ENCODE measurements around the gene SORBS2.

The SORBS2 gene

GRCh38 chr4:185660340-185660739 is 151.7 kb downstream of the SORBS2 start:
- Histone ChIP-seq H3K18ac (ENCODE audit: low read length) (no peak overlapping the region), H3K4me1 (ENCODE audit: control insufficient read depth in 1 of 2, insufficient read depth in 2 of 2, low read length in 2 of 2) (peaks cover 7 to 8% of the 10 kb centered on the region in 2 experiments), H3K36me3 (ENCODE audit: control insufficient read depth in 1 of 2, insufficient read depth in 2 of 2, low read length in 2 of 2) (no peaks in the 10 kb centered on the region), H3K23ac (ENCODE audit: low read length) (no peak overlapping the region), H2BK5ac (ENCODE audit: low read depth, low read length, poor library complexity) (no peak overlapping the region), H3K79me1 (ENCODE audit: low read length) (no peaks in the 10 kb centered on the region), H4K12ac (ENCODE audit: low read depth, low read length) (no peak overlapping the region), H2AK5ac (ENCODE audit: low read length) (no peak overlapping the region), H3K9ac (ENCODE audit: low read length) (no peak overlapping the region), H3K4me3 (ENCODE audit: low read depth, low read length) (no peak overlapping the region), H3K27ac (ENCODE audit: low read depth, low read length) (no peak overlapping the region), H2BK12ac (ENCODE audit: low read length) (no peak overlapping the region), H3K14ac (ENCODE audit: low read length) (no peak overlapping the region), H3K4me2 (ENCODE audit: low read length) (no peak overlapping the region), H3K9me3 (ENCODE audit: insufficient read depth, low read depth, low read length) (no peaks in the 10 kb centered on the region), H3K4ac (ENCODE audit: low read depth, low read length) (no peak overlapping the region), H3K79me2 (ENCODE audit: control insufficient read depth, insufficient read depth, low read length, poor library complexity) (no peaks in the 10 kb centered on the region), H2AFZ (ENCODE audit: insufficient read depth, low read length, poor library complexity) (no peak overlapping the region), H4K8ac (ENCODE audit: low read depth, low read length) (no peak overlapping the region), H3K27me3 (ENCODE audit: insufficient read depth, low read length) (no peaks in the 10 kb centered on the region), H2BK120ac (ENCODE audit: insufficient read depth, low read length, poor library complexity) (no peak overlapping the region), H4K91ac (ENCODE audit: low read depth, low read length) (no peak overlapping the region)
- no CpG with 5 or more reads among the region's 5 CpGs for WGBS (ENCODE audit: extremely low coverage, insufficient coverage, insufficient read length)
- no peak for DNase-seq

DNA sequence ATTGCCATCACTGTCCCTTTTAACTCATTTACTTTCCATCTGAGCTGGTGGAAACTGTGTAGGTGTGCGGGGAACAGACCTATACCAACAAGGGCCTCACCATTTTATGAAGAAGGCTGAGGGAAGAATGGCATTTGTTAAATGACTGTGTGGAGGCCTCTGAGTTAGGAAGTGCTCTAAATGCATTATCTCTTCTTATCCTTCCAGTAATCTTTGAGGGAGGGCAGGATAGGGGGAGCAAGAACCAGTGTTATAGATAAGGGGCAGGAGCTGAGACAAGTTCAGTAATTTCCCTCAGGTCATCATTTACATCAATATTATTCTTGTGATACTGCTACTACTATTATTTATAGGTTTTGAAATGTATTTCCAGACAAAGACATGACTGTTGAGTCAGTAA is 154.3 kb downstream of the SORBS2 start:
- H3K23ac ChIP-seq (ENCODE audit: low read length): no peak overlapping the region
- WGBS (ENCODE audit: extremely low coverage, insufficient coverage, insufficient read length): no CpG with 5 or more reads among the region's 1 CpG
- H3K14ac ChIP-seq (ENCODE audit: low read length): no peak overlapping the region

DNA sequence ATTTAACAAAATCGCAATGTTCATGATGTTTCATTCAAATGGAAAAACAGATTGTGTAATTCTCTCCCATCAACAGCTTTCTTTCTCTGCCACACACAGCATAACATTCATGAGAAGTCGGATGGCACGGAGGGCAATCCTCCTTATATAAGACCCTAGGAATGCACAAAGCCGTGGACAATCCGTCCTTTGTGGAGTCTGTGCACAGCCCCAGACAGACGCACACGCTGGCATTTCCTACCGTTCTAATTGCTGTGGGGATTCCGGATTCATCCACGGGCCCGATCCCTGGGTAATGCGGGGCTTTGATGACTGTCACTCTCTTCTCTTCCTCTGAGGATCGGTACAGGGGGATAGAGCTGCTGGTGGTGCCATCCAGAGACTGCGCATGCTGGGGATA is 154.8 kb downstream of the SORBS2 start:
- no peak overlapping the region for H2BK5ac ChIP-seq (ENCODE audit: low read depth, low read length, poor library complexity)
- H3K9me3 ChIP-seq (ENCODE audit: insufficient read depth, low read depth, low read length): no peaks in the 10 kb centered on the region
- no peak for DNase-seq
- no peaks in the 10 kb centered on the region for H3K36me3 ChIP-seq (ENCODE audit: control insufficient read depth in 1 of 2, insufficient read depth in 2 of 2, low read length in 2 of 2)
- no peak overlapping the region for H3K4me2 ChIP-seq (ENCODE audit: low read length)
- no peak overlapping the region for H2AK5ac ChIP-seq (ENCODE audit: low read length)
- no peak overlapping the region for H3K14ac ChIP-seq (ENCODE audit: low read length)
- H2BK120ac ChIP-seq (ENCODE audit: insufficient read depth, low read length, poor library complexity): no peak overlapping the region
- H3K27me3 ChIP-seq (ENCODE audit: insufficient read depth, low read length): no peaks in the 10 kb centered on the region
- no peak overlapping the region for H3K4ac ChIP-seq (ENCODE audit: low read depth, low read length)
- H3K18ac ChIP-seq (ENCODE audit: low read length): no peak overlapping the region
- no peak overlapping the region for H4K12ac ChIP-seq (ENCODE audit: low read depth, low read length)
- WGBS (ENCODE audit: extremely low coverage, insufficient coverage, insufficient read length): no CpG with 5 or more reads among the region's 14 CpGs
- no peak overlapping the region for H4K91ac ChIP-seq (ENCODE audit: low read depth, low read length)
- H2AFZ ChIP-seq (ENCODE audit: insufficient read depth, low read length, poor library complexity): no peak overlapping the region
- H3K79me1 ChIP-seq (ENCODE audit: low read length): no peaks in the 10 kb centered on the region
- H3K4me3 ChIP-seq (ENCODE audit: low read depth, low read length): no peak overlapping the region
- H3K9ac ChIP-seq (ENCODE audit: low read length): no peak overlapping the region
- H2BK12ac ChIP-seq (ENCODE audit: low read length): no peak overlapping the region
- H4K8ac ChIP-seq (ENCODE audit: low read depth, low read length): no peak overlapping the region
- no peaks in the 10 kb centered on the region for H3K79me2 ChIP-seq (ENCODE audit: control insufficient read depth, insufficient read depth, low read length, poor library complexity)
- H3K27ac ChIP-seq (ENCODE audit: low read depth, low read length): no peak overlapping the region
- H3K4me1 ChIP-seq (ENCODE audit: control insufficient read depth in 1 of 2, insufficient read depth in 2 of 2, low read length in 2 of 2): peaks cover 7 to 8% of the 10 kb centered on the region in 2 experiments
- no peak overlapping the region for H3K23ac ChIP-seq (ENCODE audit: low read length)

More for the DNA sequence above, 154.3 kb downstream of the SORBS2 start:
- no peak overlapping the region for H4K91ac ChIP-seq (ENCODE audit: low read depth, low read length)
- H3K27me3 ChIP-seq (ENCODE audit: insufficient read depth, low read length): no peaks in the 10 kb centered on the region
- no peak overlapping the region for H2BK5ac ChIP-seq (ENCODE audit: low read depth, low read length, poor library complexity)
- peaks cover 7 to 8% of the 10 kb centered on the region in 2 experiments for H3K4me1 ChIP-seq (ENCODE audit: control insufficient read depth in 1 of 2, insufficient read depth in 2 of 2, low read length in 2 of 2)
- DNase-seq: no peak
- no peaks in the 10 kb centered on the region for H3K36me3 ChIP-seq (ENCODE audit: control insufficient read depth in 1 of 2, insufficient read depth in 2 of 2, low read length in 2 of 2)
- no peak overlapping the region for H3K9ac ChIP-seq (ENCODE audit: low read length)
- no peaks in the 10 kb centered on the region for H3K79me1 ChIP-seq (ENCODE audit: low read length)
- no peak overlapping the region for H2AFZ ChIP-seq (ENCODE audit: insufficient read depth, low read length, poor library complexity)
- no peak overlapping the region for H3K4ac ChIP-seq (ENCODE audit: low read depth, low read length)
- no peak overlapping the region for H3K18ac ChIP-seq (ENCODE audit: low read length)
- no peak overlapping the region for H3K27ac ChIP-seq (ENCODE audit: low read depth, low read length)
- no peak overlapping the region for H2BK120ac ChIP-seq (ENCODE audit: insufficient read depth, low read length, poor library complexity)
- H3K4me3 ChIP-seq (ENCODE audit: low read depth, low read length): no peak overlapping the region
- no peak overlapping the region for H2BK12ac ChIP-seq (ENCODE audit: low read length)
- H4K8ac ChIP-seq (ENCODE audit: low read depth, low read length): no peak overlapping the region
- no peak overlapping the region for H4K12ac ChIP-seq (ENCODE audit: low read depth, low read length)
- no peaks in the 10 kb centered on the region for H3K9me3 ChIP-seq (ENCODE audit: insufficient read depth, low read depth, low read length)
- H2AK5ac ChIP-seq (ENCODE audit: low read length): no peak overlapping the region
- no peaks in the 10 kb centered on the region for H3K79me2 ChIP-seq (ENCODE audit: control insufficient read depth, insufficient read depth, low read length, poor library complexity)
- H3K4me2 ChIP-seq (ENCODE audit: low read length): no peak overlapping the region

DNA sequence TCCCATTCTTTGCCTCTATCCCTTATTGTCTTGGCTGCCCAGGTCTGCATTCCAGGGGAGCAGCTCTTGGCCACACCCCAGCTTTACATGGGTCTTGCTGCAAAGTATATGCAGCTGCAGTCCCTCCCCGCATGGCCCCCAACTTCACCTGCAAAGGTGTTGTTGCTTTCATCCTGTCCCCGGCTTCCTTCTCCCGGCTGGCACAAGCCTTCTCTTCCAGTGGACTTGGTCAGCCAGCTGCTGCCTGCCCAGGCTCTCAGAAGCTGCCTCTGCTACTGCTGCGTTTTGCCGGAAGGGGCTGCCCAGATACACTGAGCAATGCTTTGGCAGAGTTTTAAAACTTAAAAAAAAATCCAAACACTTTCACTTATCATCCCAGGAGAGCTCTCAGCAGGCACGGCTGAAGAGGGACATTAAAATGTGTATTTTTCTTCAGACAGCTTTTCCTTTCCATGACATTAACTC is 155.5 kb downstream of the SORBS2 start:
- Histone ChIP-seq H3K4me2 (ENCODE audit: low read length) (no peak overlapping the region), H3K79me1 (ENCODE audit: low read length) (no peaks in the 10 kb centered on the region), H3K79me2 (ENCODE audit: control insufficient read depth, insufficient read depth, low read length, poor library complexity) (no peaks in the 10 kb centered on the region), H3K27me3 (ENCODE audit: insufficient read depth, low read length) (no peaks in the 10 kb centered on the region), H3K9ac (ENCODE audit: low read length) (no peak overlapping the region), H3K23ac (ENCODE audit: low read length) (no peak overlapping the region), H3K4ac (ENCODE audit: low read depth, low read length) (no peak overlapping the region), H3K36me3 (ENCODE audit: control insufficient read depth in 1 of 2, insufficient read depth in 2 of 2, low read length in 2 of 2) (no peaks in the 10 kb centered on the region), H3K4me3 (ENCODE audit: low read depth, low read length) (no peak overlapping the region), H4K91ac (ENCODE audit: low read depth, low read length) (no peak overlapping the region), H3K9me3 (ENCODE audit: insufficient read depth, low read depth, low read length) (no peaks in the 10 kb centered on the region), H3K4me1 (ENCODE audit: control insufficient read depth in 1 of 2, insufficient read depth in 2 of 2, low read length in 2 of 2) (peaks cover 7 to 8% of the 10 kb centered on the region in 2 experiments), H2BK5ac (ENCODE audit: low read depth, low read length, poor library complexity) (no peak overlapping the region), H2BK120ac (ENCODE audit: insufficient read depth, low read length, poor library complexity) (no peak overlapping the region), H2AK5ac (ENCODE audit: low read length) (no peak overlapping the region), H3K14ac (ENCODE audit: low read length) (no peak overlapping the region), H2BK12ac (ENCODE audit: low read length) (no peak overlapping the region), H3K18ac (ENCODE audit: low read length) (no peak overlapping the region), H4K8ac (ENCODE audit: low read depth, low read length) (peak overlapping the region; percentile 64), H2AFZ (ENCODE audit: insufficient read depth, low read length, poor library complexity) (peak overlapping the region; percentile 8), H4K12ac (ENCODE audit: low read depth, low read length) (no peak overlapping the region), H3K27ac (ENCODE audit: low read depth, low read length) (no peak overlapping the region)
- peak in 1 of 2 donors; percentile 38 for DNase-seq
- no CpG with 5 or more reads among the region's 6 CpGs for WGBS (ENCODE audit: extremely low coverage, insufficient coverage, insufficient read length)

All from trophoblast cell (in vitro differentiated cells and primary cell).